NCI-H510A (cell line): ENCODE data around the gene CASS4.
"Not testable (repeated sequence)": the region's sequence is repeated elsewhere in the genome, so short reads cannot be mapped to it uniquely, and the experiment has no call there.

Experiments used
- DNase-seq: peaks from one replicate; lab custom pipeline; 2025; lab: John Stamatoyannopoulos, UW

CASS4 gene, protein sequence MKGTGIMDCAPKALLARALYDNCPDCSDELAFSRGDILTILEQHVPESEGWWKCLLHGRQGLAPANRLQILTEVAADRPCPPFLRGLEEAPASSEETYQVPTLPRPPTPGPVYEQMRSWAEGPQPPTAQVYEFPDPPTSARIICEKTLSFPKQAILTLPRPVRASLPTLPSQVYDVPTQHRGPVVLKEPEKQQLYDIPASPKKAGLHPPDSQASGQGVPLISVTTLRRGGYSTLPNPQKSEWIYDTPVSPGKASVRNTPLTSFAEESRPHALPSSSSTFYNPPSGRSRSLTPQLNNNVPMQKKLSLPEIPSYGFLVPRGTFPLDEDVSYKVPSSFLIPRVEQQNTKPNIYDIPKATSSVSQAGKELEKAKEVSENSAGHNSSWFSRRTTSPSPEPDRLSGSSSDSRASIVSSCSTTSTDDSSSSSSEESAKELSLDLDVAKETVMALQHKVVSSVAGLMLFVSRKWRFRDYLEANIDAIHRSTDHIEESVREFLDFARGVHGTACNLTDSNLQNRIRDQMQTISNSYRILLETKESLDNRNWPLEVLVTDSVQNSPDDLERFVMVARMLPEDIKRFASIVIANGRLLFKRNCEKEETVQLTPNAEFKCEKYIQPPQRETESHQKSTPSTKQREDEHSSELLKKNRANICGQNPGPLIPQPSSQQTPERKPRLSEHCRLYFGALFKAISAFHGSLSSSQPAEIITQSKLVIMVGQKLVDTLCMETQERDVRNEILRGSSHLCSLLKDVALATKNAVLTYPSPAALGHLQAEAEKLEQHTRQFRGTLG

DNA sequence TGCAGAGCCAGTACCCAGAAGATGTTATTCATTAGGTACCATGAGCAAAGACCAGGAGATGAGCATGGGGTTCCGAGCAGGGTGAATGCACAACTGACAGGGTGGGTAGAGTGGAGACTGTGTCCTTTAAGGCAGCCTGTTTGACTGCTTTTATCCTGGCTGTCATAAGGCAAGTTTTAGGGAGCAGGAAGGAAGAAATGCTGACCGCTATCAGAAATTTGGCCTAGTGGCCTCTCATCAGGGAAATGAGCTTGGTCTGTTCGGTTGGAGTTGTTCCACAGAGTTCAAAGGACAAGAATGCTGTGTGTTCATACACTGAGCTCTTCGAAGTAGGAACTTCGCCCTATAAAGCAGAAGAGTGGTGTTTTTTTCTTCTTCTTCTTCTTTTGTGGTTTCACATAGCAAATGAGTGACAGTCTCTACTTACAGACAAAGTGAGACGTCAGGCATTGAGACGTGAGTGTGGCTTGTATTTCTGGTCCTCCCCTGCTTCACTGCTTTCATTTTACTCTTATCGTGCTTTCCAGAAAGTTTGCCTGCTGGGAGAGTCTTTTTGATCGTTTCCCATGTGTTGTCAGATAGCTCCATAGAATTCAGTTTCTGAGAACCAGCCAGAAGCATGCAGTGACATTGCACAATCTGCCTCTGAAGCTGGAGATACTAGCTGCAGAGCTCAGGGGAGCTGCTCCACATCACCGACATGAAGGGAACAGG is at the start of gene CASS4:
TSS of gene CASS4 (plus strand) at position 502 of the 714 bp plus-strand sequence. CDS start at position 701, 199 bp downstream.
- DNase-seq, result no peak

DNA sequence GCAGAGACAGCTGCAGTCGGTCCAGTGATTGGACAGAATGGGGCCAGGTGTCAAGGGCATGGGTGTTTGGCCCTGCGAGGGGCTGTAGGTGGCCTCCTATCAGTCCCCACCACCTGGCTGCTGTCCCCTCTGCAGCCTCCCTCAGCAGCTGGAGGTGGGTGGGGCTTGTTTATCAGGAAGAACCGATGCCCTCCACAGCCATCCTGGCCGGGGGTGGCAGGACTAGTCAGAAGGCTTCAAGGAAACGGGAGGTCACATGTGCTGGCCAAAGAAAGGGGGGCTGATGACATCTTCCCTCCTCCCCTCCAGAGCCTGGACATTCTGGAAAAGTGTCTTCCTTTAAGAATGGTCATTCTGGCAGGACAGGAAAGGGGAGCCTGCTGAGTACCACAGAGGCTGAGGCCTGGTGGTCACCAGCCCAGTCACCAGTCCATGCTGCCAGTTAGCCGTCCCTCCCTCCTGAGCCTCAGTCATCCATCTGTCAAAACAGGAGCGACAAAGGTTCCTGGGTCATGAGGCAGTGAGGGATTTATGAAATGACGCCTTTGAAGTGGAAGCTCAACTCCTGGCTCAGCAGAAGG is 49.1 kb upstream of the CASS4 start:
- DNase-seq, result no peak

DNA sequence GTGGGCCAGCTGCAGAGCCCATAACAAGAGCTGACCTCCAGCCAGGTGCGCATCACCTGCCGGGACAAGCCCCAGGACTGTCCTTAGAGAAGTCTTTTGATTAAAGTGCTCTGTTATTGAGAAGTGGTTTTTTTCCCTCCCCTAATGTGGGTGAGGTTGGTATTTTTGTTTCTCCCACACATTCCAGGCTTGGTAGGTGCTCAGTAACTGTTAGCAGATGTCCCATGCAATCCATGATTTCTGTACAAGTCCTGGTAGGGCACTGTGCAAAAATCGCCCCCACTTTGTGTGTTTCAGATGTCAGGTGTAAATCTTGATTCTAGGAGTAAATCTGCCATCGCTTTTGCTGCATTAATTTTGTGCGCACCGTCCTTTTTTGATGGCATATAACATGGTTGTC is 48.6 kb upstream of the CASS4 start:
- no peak for DNase-seq

DNA sequence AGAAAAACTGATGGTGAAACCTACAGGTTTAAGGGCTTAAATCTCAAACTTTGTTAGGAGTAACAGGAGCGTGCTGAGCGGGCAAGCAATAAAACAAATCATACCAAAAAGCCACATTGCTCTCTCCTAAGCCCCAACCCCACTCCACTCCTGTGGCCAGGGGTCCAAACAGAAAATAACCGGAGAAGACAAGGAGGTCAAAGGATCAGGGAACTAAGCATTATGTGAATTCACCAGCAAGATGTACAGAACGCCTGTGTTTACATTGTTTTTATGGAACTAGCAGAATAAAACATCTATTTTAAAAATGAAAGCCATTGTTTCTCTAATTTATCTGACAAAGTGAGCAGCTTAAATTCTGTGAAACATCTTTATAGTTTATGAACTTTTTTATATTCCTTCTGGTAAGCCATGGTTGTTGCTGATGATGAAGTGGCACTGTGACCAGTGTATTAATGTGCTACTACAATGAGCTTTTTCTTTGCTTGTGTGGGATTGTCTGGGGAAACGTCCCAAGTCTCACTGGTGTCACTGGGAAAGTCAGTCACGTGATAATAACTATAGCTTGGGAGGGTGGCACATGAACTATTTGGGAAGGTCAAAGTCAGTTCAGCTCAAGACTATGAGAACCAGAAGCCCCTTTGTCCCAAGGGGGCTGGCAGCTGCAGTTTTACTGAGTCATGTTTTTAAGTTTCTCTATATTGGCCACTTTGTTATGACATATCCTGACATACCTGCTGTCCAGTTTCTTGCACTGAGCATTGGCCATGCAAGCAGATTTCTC is 43.5 kb upstream of the CASS4 start:
- no peak for DNase-seq

DNA sequence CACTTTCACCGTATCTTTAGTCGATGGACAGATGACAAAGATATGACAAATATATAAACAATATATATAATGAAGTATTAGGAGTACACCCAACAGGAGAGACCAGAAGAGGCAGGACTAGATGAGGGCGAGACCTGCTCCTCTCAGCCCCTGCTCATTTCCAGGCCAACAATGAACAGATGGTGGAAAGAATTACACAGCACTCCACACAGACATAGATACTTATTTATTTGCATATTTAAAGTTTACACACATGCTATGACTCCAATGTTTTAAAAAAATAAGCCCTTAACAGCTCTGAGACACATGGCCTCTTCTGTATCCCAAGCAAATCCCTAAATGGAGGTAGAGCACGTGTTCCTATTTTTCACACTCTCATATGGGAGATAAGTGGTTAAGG is 42.9 kb upstream of the CASS4 start:
- no peak for DNase-seq

DNA sequence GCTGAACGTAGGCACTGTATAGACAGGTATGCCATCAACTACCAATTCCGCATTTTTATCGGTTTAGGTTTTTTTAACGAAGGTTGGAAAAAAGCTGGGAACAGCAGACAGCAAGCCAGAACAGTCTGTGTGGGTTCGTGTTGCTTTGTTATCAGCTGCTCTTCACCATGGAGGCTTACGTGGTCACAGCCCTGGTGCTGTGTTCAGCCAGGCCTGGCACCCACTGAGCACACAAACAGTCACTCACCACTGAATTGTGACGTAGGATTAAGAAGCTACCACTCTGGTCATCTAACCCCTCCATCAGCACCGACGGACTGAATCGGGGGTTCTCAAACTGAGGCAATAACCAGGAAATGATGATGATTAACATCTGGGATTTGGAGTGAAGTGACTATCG is 40.1 kb upstream of the CASS4 start:
- no peak for DNase-seq

DNA sequence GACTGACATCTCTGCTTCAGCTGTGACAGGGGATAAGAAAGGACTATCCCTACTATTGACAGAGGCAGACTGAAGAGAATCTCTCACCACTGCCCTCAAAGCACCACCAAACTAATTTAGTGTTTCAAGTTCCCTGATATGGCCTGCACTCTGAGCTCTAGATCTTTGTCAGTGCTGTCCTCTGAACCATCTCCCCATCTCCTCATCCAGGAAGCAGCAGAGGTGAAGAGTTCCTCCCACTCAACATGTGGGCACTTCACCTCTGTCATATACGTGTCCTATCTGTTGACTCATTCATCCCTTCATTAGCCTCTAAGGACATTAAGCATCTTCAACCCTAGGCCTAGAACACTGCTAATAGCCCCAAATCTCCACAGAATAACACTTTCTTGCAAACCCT is 39.2 kb upstream of the CASS4 start:
- DNase-seq, result no peak

DNA sequence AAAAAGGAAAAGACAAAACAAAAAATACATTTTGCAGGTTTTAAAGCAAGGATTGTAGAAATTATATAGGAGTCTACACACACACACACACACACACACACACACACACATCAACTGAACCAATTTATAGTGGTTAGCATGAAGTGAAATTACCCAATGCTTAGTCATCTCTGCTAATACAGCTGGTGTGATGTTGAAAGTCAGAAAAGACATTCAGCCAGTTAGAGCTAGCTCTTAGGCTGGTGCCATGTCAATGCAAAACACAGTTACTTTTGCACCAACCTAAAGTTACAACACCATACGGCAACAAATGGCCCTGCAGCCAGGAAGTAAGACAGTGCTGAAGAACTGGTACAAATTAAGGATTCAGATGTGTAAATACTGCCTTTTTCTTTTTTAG is 38.1 kb upstream of the CASS4 start:
- no peak for DNase-seq

DNA sequence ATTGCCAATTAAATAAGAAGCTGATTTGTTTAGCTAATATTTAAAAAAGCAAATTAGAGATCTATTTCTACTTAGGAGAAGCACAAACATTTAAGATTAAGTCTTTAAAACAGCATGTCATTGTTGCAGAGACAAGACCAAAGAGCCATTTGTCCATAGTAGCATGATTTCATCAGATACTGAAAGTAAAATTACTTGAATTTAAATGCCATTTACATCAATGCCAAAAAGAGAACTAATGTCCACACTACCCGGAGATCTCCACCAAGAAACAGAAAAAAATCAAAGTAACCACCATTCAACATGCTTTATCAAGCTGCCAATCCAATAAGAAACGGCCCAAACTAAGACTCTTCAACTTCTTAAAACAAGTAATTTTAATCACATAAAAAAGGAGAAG is 35.7 kb upstream of the CASS4 start:
- no peak for DNase-seq

DNA sequence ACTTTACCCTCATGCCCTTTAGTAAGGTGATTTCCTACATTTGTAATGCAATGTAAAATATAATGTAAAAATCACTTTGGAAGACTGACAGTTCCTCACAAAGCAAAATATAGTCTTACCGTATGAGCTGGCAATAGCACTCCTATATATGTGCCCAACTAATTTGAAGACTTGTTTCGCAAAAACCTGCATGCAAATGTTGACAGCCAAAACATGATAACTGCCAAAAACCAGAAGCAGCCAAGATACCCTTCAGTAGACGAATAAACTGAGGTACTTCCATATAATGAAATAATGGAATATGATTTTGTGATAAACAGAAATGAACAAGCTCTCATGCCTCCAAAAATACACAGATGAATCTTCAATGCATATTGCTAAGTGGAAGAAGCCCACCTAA is 33.7 kb upstream of the CASS4 start:
- DNase-seq, result no peak

DNA sequence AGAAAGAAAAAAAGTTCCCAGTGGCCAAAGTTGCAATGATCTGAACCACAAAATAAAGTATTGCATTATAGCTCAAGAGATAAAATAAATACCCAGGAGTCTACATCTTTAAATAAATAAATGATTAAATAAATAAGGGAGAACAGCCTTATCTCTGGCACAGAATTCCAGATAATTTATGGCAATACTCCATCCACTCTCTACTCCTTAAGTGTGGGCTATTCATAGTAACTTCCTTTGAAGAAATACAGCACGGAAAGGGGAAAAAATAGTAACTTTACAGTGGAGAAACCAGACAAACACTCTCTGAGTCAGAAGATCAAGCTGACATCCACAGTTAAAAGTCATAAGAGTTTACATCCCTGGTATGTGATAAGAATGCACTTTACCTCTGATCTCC is 31.7 kb upstream of the CASS4 start:
- no peak for DNase-seq

DNA sequence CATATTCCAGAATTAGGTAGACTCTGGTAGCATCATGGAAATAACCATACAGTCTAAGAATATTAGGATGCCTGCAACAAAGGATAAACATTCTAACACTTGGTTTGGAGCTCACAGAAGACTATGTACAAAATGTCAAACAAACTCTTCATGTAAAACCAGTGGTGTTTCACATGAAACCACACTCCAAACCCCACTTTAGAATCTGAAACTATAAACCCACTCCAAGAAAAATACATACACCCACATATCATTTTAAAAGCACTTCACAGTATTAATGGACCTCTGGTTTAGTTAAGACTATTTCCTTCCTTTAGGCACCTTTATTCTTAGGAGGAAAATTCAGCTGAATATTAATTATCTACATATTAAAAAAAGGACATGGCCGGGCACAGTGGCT is 30.6 kb upstream of the CASS4 start:
- no peak for DNase-seq

DNA sequence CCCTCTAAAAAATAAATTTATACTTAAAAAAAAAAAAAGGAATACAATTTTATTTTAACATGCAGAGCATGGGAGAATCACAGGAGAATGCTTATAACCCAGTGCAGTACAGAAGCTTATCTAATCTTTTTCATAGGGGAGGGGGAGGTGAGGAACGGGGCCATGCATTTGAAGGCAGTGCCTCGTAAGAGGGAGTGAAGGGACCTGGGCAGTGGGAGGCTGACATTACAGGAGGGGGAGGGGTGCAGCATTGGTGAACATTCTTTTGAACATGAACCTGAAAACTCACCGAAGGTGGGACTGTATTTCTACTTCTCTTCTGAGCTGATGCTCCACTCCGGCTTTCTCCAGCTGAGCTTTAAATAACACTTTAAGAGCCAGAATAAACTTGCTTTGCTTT is 29.4 kb upstream of the CASS4 start:
- no peak for DNase-seq

DNA sequence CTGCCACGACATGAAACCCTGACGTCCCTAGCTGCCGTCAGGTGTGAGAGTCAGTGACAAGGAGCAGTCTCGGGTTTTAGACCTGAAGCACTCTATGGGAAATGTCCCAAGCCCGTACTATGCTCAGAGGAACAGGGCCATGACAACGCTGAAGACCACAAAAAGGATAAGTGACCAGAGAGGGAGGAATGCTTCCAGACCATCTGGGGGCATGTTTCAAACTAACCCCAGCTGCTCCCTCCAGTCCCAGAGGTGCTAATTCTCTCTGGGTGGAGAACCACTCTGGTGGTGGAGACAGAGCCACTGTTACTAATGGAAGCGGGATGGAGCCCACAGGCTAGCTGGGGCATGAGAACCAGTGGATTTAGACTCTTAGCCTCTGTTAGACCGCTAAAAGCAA is 28.7 kb upstream of the CASS4 start:
- no peak for DNase-seq

DNA sequence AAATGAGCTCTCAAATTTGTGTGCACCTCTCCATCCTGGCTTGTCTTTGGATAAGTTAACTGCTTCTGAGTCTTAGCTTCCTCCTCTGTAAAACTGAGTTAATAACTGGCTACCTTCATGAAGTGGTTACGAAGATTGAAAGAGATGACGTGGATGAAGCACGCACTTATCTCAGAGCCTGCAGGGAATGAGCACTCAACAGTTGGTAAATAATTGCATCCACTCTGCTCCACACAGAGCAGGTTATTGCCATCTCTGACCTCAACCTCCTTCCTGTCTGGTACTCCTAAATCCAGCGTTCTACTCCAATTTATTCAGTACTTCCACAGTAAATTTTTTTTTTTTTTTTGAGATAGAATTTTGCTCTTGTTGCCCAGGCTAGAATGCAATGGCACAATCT is 26.9 kb upstream of the CASS4 start:
- no peak for DNase-seq

DNA sequence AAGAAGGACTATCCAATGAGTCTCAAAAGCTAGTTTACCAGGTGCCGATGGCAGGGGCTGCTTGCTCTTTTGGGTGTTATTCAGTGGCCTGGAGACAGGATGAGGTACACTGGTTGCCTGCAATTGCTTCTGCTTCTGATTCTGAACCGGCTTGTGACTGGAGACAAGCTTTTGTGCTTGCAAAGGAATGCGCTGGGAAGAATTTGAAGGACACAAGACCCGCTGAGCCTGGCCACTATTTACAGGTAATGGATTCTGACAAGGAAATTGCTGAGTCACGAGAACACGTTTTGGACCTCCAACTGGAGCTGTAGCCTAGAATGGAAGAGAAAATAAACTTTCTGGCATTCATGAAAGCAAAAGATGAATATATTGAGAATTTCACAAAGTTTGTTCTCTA is 25.8 kb upstream of the CASS4 start:
- no peak for DNase-seq

DNA sequence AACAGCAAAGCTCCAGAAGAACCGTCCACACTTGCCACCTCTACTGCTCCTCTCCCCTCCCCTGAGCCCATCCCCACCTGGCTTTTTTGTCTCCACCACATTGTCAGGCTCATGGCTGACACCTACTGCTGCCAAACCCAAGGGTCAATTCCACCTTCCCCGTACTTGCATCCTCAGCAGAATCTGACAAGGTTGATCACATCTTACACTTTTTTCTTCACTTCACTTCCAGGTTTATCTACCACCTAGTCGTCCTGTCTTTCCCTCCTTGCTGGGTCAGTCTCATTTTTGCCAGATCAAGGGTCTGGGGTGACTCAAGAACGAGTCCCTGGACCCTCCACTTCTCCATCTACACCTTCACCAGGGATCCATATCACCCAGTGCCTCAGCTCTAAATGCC is 23.2 kb upstream of the CASS4 start:
- no peak for DNase-seq

DNA sequence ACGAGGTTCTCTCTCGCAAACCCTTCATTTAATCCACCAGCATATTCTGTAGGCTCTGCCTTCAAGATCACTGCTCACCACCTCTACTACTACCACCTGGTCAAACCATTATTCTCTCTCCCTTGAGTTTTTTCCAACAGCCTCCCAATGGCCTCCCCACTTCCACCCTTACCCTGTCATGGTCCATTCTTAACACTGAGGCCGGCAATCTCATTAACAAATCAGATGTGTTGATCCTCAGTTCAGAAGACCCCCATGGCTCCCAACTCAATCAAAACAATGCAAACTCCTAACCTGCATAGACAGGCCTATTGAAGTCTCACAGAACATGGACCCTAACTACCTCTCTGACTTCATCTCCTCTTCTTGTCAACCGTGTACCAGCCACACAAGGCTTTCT is 22.3 kb upstream of the CASS4 start:
- DNase-seq, result no peak

DNA sequence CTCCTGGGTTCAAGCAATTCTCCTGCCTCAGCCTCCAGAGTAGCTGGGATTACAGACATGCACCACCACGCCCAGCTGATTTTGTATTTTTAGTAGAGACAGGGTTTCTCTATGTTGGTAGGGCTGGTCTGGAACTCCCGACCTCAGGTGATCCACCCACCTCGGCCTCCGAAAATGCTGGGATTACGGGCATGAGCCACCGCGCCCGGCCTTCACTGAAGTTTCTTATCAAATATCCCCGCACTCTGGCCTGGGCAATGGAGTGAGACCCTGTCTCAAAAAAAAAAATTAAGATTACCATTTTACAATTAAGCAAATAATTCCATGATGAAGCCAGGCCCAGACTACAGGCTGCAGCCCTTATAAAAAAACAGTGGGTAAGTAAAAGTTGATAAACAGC is 21.7 kb upstream of the CASS4 start:
- not testable (repeated sequence) for DNase-seq

DNA sequence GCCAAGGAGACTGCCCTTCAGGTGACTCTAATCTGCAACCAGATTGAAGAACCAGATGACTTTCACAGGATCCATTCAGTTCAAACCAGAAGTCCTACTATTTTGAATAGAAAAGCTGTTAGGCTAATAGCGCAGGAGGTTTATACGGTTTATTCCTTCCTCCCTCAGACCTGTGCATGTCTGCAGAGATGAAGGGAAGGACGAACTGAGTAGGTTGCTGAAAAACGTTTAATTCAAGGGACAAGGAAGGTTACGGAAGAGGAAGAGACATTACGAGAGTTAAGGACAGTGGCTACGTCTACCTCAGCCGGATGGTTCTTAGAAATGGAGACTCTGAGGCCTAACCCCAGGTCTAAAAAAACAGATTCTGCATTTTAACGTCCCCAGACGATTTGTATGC is 21.0 kb upstream of the CASS4 start:
- DNase-seq, result no peak

DNA sequence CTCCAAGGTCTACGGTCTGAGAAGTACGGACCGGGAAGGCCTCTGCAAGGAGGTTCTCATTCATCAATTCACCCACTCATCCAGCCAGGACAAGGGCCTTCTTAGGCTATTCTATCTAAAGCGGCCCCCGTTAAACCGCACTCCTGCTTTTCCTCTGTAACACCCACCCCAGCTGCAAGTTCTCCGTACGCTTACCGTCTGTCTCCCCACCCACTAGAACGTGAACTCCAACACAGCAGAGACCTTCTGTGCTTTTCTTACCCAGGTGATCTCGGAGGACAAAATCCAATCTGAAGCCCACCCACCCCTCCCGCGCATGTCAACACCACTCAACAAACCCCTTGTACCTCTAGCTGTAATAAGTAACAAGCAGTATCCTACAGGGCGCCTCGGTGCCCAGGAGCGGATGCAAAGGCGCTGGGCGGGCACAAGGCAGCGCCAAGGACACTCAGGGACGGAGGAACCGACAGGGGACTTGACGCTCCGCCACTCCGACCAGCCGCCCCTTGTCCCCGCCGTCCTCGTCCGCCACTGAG is 20.4 kb upstream of the CASS4 start:
- no peak for DNase-seq
